Thyroid gland (tissue), 4 donors: ENCODE measurements around the gene RBBP6. TPM values are rescaled to one million over a fixed set of nuclear protein-coding genes. Genes with fewer than 3 reads are reported as not detected.
"Not testable (repeated sequence)": the region's sequence is repeated elsewhere in the genome, so short reads cannot be mapped to it uniquely, and the experiment has no call there.

ENCODE experiments used
- DNase-seq, 2 donors: peaks; one replicate each; pipeline ENCODE4 v3.0.0-alpha.2; 2019
- H3K27ac ChIP-seq, 3 donors: fragments of 200-600 bp; sonication (generic); 1 replicate in 2 of 3; 2 replicates in 1 of 3; pipeline ENCODE4 v1.5.1; 2016 to 2019; ENCODE audit warnings: mild to moderate bottlenecking in 1 of 3, moderate library complexity in 1 of 3
- H3K27me3 ChIP-seq: fragments of 200-600 bp; sonication (generic); one replicate; pipeline ENCODE4 v1.5.1; 2019
- H3K36me3 ChIP-seq, 2 donors: fragments of 200-600 bp; sonication (generic); one replicate each; pipeline ENCODE4 v1.5.1; 2016 to 2019
- H3K4me1 ChIP-seq, 2 donors: fragments of 200-600 bp; sonication (generic); one replicate each; pipeline ENCODE4 v1.5.1; 2017 to 2019
- H3K4me3 ChIP-seq, 3 donors: fragments of 200-600 bp; sonication (generic); replicated peaks in 1 of 3; 1 replicate in 2 of 3; 2 replicates in 1 of 3; pipeline ENCODE4 v1.5.1; 2016; ENCODE audit warnings: mild to moderate bottlenecking in 1 of 3
- H3K9me3 ChIP-seq: fragments of 200-600 bp; sonication (generic); one replicate; pipeline ENCODE4 v1.5.1; 2017
- CTCF ChIP-seq, 6 experiments: fragments of 200-600 bp in 3 of 6; fragments of 450-650 bp in 3 of 6; sonication (generic) in 3 of 6; IDR thresholded peaks; one replicate each; pipeline ENCODE4 v1.5.1; 2016 to 2019; ENCODE audit warnings: antibody characterized with exemption in 6 of 6, mild to moderate bottlenecking in 2 of 6, inconsistent platforms in 1 of 6, moderate library complexity in 1 of 6
- POLR2A ChIP-seq, 2 donors: fragments of 450-650 bp; IDR thresholded peaks; one replicate each; pipeline ENCODE4 v1.6.1; 2017; ENCODE audit warnings: antibody characterized with exemption in 2 of 2, mild to moderate bottlenecking in 2 of 2, moderate library complexity in 1 of 2
- WGBS, 2 donors: methylation state at CpG; one replicate each; pipeline ENCODE4 v1.1.5; 2017; 5-methylcytosine and 5-hydroxymethylcytosine counted together
- intact Hi-C: fragments of 100-400 bp; cut with DNase I; formaldehyde crosslinking; loops from one replicate; pipeline ENCODE4 v1.15.1; 2023
- total RNA-seq, 4 donors: library from RNA; depleted of rRNA; stranded (reverse); fragments of >200 nt; gene quantifications; one replicate each; pipeline ENCODE4 v1.2.3, GENCODE V29; 2016

RBBP6 gene
- total RNA-seq, 4 donors from 2014 or later: 78.9 to 120 (median 84.5) TPM

DNA sequence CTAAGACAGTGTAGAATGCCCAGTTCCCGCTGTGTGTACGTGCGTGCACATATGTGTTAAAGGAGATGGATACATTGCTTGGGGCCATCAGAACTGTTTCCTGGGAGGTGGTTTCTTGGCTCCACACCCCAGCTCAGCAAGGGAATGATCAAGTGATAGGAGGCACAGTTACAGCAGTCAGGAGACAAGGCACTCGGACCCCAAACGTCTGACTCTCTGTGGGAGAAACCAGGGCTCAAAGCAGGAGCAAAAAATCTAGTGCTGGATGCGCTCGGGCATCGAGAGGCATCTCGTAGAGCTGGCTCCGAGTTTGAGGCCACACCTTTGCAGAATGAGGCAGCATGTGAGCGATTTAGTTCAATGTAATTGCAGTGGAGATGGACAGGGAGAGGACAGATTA, 71.9 kb downstream of the RBBP6 start:
- no peak for DNase-seq
- Histone ChIP-seq H3K4me1 (peaks cover 6 to 12% of the 10 kb centered on the region in 2 donors), H3K9me3 (no peaks in the 10 kb centered on the region), H3K36me3 (no peaks in the 10 kb centered on the region), H3K27me3 (peaks cover 10% of the 10 kb centered on the region), H3K4me3 (no peak overlapping the region), H3K27ac (no peak overlapping the region)
- TF ChIP-seq POLR2A (IDR thresholded peaks at IDR 0.05): no peak
- TF ChIP-seq CTCF (IDR thresholded peaks at IDR 0.05): no peak
- intact Hi-C loops: no loop called here
- 79 to 81% methylated on average over 11 of the region's 11 CpGs for WGBS, 2 donors

DNA sequence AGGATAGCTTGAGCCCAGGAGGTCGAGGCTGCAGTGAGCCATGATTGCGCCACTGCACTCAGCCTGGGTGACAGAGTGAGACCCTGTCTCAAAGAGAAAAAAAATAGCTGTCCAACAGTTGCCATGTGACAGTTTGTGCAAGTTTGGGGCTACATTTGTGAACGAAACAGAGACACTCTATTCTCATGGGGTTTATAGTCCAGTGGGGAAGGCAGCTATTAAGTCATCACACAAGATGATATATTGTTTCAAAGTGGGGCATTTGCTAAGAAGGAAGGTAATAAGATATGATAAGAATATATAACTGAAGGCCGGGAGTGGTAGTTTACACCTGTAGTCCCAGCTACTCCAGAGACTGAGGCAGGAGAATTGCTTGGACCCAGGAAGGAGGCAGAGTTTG, 73.3 kb downstream of the RBBP6 start:
- Histone ChIP-seq H3K4me3 (no peak overlapping the region), H3K9me3 (no peaks in the 10 kb centered on the region), H3K27ac (no peak overlapping the region), H3K36me3 (no peaks in the 10 kb centered on the region), H3K4me1 (peaks cover 6 to 12% of the 10 kb centered on the region in 2 donors), H3K27me3 (peaks cover 10% of the 10 kb centered on the region)
- intact Hi-C loops: no loop called here
- TF ChIP-seq CTCF (IDR thresholded peaks at IDR 0.05) (no peak), POLR2A (IDR thresholded peaks at IDR 0.05) (no peak)
- DNase-seq: no peak
- whole genome bisulfite sequencing, 2 donors: 83% methylated on average over 4 of the region's 4 CpGs

DNA sequence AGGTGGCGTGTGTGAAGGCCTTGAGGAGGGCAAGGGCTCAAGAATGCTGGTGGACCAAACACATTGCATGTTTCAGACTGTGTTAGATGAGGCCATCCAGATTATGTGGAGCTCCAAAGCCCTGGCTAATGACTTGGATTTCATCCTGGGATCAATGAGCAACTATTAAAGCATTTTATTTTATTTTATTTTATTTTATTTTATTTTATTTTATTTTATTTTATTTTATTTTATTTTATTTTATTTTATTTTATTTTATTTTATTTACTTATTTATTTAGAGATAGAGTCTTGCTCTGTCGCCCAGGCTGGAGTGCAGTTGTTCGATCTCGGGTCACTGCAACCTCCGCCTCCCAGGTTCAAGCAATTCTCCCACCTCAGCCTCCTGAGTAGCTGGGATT, 73.9 kb downstream of the RBBP6 start:
- DNase-seq, H3K9me3 ChIP-seq, H3K27ac ChIP-seq, intact Hi-C loops, H3K4me3 ChIP-seq, H3K36me3 ChIP-seq: not testable (repeated sequence)
- peaks cover 6 to 12% of the 10 kb centered on the region in 2 donors for H3K4me1 ChIP-seq
- WGBS, 2 donors: 93 to 97% methylated on average over 5 of the region's 5 CpGs
- H3K27me3 ChIP-seq: peaks cover 10% of the 10 kb centered on the region

DNA sequence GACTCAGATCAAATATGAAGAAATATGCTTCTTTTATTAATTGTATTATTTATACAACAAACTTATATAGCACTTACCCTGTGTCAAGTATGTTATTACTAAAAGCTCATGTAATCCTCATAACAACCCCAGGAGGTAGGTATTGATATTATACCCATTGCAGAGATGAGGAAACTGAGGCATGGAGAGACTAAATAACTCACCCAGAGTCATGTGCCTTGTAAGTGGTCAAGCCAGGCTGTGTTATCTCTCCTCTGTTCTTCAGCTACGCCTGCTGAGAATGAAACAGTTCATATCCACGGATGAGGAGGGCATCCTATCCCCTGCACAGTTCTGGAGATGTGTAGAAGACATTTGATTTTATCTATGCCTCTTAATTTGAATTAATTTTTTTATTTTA, 78.1 kb downstream of the RBBP6 start:
- Histone ChIP-seq H3K27ac (no peak overlapping the region), H3K4me1 (no peaks in the 10 kb centered on the region), H3K4me3 (no peak overlapping the region), H3K27me3 (no peaks in the 10 kb centered on the region), H3K36me3 (no peaks in the 10 kb centered on the region), H3K9me3 (no peaks in the 10 kb centered on the region)
- WGBS, 2 donors: 89 to 95% methylated on average over 2 of the region's 2 CpGs
- TF ChIP-seq POLR2A (IDR thresholded peaks at IDR 0.05): no peak
- TF ChIP-seq CTCF (IDR thresholded peaks at IDR 0.05): no peak
- intact Hi-C loops: no loop called here
- no peak for DNase-seq

Other genes with a start within 250 kb of the RBBP6 start
- gene TNRC6A, start 190.1 kb downstream of the RBBP6 start, total RNA-seq: 10 to 100 TPM; 45.8 to 70.7 (median 57.4) TPM